ENCODE data around the gene YWHAQ. TPM values are rescaled to one million over a fixed set of nuclear protein-coding genes. Genes with fewer than 3 reads are reported as not detected.

The YWHAQ gene
- 102 TPM for total RNA-seq
- long read RNA-seq, transcript YWHAQ-202 (5 exons, 2,216 nt) = minor isoform, 45 of 272 reads
- long read RNA-seq, transcript YWHAQ-201 (6 exons, 2,208 nt) = major isoform, 221 of 272 reads
- long read RNA-seq, partial matches to known transcripts = 1 of 272 reads
- long read RNA-seq, other reads (novel, unspliced or antisense) = 5 of 272 reads

GRCh38 chr2:9630736-9631552 is at the start of gene YWHAQ:
Gene YWHAQ, minus strand, starts transcription at chr2:9630997. Its CDS starts 545 bp downstream, at chr2:9630452.
- ATAC-seq (ENCODE audit: poor library complexity) = peak; percentile 97
- intact Hi-C loops (cut with DNase I) = no loop called here
- DNase-seq = peak; percentile 99

GRCh38 chr2:9680082-9680481 is 49.3 kb upstream of the YWHAQ start:
- intact Hi-C loops (cut with DNase I) = no loop called here
- ATAC-seq (ENCODE audit: poor library complexity) (no peak), DNase-seq (no peak)

GRCh38 chr2:9679218-9679617 is 48.4 kb upstream of the YWHAQ start:
- intact Hi-C loops (cut with DNase I) = no loop called here
- ATAC-seq (ENCODE audit: poor library complexity) (no peak), DNase-seq (no peak)

GRCh38 chr2:9678544-9678943 is 47.7 kb upstream of the YWHAQ start:
- no peak for DNase-seq
- intact Hi-C loops (cut with DNase I) = no loop called here
- ATAC-seq (ENCODE audit: poor library complexity) = no peak

- ATAC-seq (ENCODE audit: poor library complexity) = no peak
- intact Hi-C loops (cut with DNase I) = no loop called here
- DNase-seq = no peak
Measured at GRCh38 chr2:9675415-9676351, 44.9 kb upstream of the YWHAQ start.

- ATAC-seq (ENCODE audit: poor library complexity) = no peak
- no peak for DNase-seq
- intact Hi-C loops (cut with DNase I) = no loop called here
Measured at GRCh38 chr2:9674891-9675414, 44.2 kb upstream of the YWHAQ start.

- DNase-seq (no peak), ATAC-seq (ENCODE audit: poor library complexity) (no peak)
- intact Hi-C loops (cut with DNase I) = no loop called here
Measured at GRCh38 chr2:9673914-9674481, 43.2 kb upstream of the YWHAQ start.

- ATAC-seq (ENCODE audit: poor library complexity) (peak; percentile 40), DNase-seq (no peak)
- intact Hi-C loops (cut with DNase I) = no loop called here
Measured at GRCh38 chr2:9668687-9669345, 38.0 kb upstream of the YWHAQ start.

- DNase-seq (no peak), ATAC-seq (ENCODE audit: poor library complexity) (peak; percentile 84)
- intact Hi-C loops (cut with DNase I) = no loop called here
Measured at GRCh38 chr2:9667826-9668225, 37.0 kb upstream of the YWHAQ start.

GRCh38 chr2:9666306-9666705 is 35.5 kb upstream of the YWHAQ start:
- ATAC-seq (ENCODE audit: poor library complexity) = no peak
- DNase-seq = no peak
- intact Hi-C loops (cut with DNase I) = no loop called here

GRCh38 chr2:9665898-9666297 is 35.1 kb upstream of the YWHAQ start:
- ATAC-seq (ENCODE audit: poor library complexity) = no peak
- intact Hi-C loops (cut with DNase I) = no loop called here

GRCh38 chr2:9664365-9664764 is 33.6 kb upstream of the YWHAQ start:
- intact Hi-C loops (cut with DNase I) = no loop called here
- no peak for ATAC-seq (ENCODE audit: poor library complexity)
- no peak for DNase-seq

More at GRCh38 chr2:9665898-9666297, 35.1 kb upstream of the YWHAQ start:
- DNase-seq = no peak

- no peak for DNase-seq
- intact Hi-C loops (cut with DNase I) = no loop called here
- no peak for ATAC-seq (ENCODE audit: poor library complexity)
Measured at GRCh38 chr2:9663008-9663879, 32.4 kb upstream of the YWHAQ start.

- DNase-seq (no peak), ATAC-seq (ENCODE audit: poor library complexity) (no peak)
Measured at GRCh38 chr2:9661261-9661660, 30.5 kb upstream of the YWHAQ start.

GRCh38 chr2:9660781-9661180 is 30.0 kb upstream of the YWHAQ start:
- no peak for DNase-seq
- intact Hi-C loops (cut with DNase I) = no loop called here
- no peak for ATAC-seq (ENCODE audit: poor library complexity)

More at GRCh38 chr2:9661261-9661660, 30.5 kb upstream of the YWHAQ start:
- intact Hi-C loops (cut with DNase I) = no loop called here

- ATAC-seq (ENCODE audit: poor library complexity) (no peak), DNase-seq (no peak)
- intact Hi-C loops (cut with DNase I) = no loop called here
Measured at GRCh38 chr2:9660154-9660553, 29.4 kb upstream of the YWHAQ start.

- intact Hi-C loops (cut with DNase I) = no loop called here
- ATAC-seq (ENCODE audit: poor library complexity) (no peak), DNase-seq (no peak)
Measured at GRCh38 chr2:9658972-9659371, 28.2 kb upstream of the YWHAQ start.
